Hematopoietic multipotent progenitor cell treated with erythropoietin and hydrocortisone succinate and interleukin-3 and kit ligand, for 17 days (in vitro differentiated cells): ENCODE results near the gene PNPLA6.
"Not testable (repeated sequence)": the region's sequence is repeated elsewhere in the genome, so short reads cannot be mapped to it uniquely, and the experiment has no call there.

ENCODE experiments used
- DNase-seq: peaks from one replicate; pipeline ENCODE4 v3.0.0-alpha.2; 2015; ENCODE audit warnings: low spot score

PNPLA6 gene

DNA sequence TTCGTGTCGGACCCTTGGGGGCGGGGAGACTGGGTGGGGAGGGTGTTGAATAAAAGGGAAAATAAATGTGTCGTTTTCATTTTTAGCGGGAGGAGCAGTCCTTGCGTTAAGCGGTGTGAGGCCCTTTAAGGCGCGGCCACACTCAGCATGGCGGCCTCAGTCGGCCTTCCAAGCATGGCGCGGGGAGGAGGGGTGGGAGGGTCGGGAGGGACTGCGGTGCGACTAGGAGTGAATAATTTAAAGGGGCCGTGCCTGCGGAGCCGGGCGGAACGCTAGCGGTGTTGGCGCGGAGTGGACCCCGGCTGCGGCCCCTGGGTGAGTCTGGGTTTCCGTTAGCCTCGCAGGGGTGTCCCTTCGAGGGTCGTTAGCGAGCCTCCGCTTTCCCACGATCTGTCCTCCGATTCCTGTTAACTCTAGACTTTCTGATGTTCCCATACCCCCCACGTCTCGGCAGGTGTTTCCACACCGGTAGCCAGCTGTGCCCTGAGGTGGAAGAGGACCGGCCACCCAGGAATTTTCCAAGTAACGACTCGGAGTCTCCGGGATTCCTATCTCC lies 1.5 kb upstream of the PNPLA6 start:
- DNase-seq: peak; percentile 82

DNA sequence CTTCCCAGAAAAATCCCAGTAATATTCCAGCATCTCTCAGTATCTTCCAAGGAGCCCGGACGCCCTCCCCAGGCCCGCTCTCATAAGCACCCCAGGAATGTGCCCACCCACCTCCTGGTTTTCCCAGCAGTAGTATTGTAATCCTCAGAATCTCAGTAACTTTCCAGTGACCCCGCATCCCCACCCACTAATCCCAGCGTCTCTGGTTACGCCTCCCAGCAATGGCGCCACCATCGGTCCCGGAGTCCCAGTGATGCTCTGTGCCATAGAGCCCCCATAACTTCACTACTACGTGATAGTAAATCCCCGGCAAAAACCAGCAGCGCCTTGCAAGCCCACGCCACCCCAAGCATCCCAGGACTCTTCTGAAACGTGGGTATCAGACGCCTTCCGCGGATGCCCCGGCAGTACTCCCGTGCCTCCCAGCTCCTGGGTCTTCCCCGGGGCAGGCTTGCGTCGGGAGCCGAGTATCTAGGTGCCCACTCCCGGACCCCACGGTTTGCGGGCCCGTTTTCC lies 928 bp upstream of the PNPLA6 start:
- DNase-seq: peak; percentile 20

DNA sequence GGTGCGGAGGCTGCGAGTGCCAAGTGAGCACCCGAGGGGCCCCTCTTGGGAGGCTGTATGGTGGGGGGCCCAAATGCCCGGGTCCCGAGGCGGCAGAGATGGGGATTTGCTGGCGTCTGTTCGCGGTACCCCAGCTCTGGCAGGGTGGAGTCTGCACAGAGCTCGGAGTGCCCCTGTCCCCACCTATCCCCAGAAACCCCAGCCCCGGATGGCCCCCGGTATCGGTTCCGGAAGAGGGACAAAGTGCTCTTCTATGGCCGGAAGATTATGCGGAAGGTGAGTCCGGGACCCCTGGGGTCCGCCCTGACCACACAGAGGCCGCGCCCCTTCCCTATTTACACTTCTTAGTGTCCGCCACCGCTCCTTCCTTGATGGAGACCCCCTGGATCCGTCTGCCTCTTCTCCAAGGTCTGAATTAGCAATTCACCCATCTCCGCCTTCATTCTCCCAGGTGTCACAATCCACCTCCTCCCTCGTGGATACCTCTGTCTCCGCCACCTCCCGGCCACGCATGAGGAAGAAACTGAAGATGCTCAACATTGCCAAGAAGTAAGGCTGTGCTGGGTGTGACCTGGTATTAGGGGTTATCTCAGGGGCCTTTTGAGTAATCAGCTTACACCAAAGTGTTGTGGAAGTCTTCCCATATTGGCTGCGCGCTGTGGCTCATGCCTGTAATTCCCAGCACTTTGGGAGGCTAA lies 630 bp downstream of the PNPLA6 start:
- peak; percentile 78 for DNase-seq

DNA sequence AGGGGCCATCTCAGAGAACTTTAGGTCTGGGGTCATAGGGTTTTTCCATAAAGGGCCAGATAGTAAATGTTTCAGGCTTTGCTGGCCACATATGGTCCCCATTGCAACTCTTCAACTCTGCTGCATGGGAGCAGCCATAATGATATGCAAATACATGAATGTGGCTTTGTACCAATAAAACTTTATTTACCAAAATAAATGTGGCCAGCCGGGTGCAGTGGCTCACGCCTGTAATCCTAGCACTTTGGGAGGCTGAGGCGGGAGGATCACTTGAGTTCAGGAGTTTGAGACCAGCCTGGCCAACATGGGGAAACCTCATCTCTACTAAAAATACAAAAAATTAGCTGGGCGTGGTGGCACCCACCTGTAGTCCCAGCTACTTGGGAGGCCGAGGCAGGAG lies 3.5 kb downstream of the PNPLA6 start:
- DNase-seq: not testable (repeated sequence)

DNA sequence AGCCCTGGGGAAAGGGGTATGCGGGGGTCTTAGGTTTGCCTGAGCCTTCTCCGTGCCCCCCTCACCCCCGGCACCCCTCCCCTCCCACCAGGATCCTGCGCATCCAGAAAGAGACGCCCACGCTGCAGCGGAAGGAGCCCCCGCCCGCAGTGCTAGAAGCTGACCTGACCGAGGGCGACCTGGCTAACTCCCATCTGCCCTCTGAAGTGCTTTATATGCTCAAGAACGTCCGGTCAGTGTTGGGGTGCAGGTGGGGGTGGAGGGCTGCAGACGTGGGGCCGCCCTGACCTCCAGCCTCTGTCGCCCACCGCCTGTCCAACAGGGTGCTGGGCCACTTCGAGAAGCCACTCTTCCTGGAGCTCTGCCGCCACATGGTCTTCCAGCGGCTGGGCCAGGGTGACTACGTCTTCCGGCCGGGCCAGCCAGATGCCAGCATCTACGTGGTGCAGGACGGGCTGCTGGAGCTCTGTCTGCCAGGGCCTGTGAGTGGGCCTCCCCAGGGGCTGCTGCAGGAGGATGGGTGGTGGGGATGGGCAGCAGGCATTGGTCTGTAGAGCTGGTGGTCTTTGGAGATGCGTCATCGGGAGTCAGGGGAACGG lies 4.4 kb downstream of the PNPLA6 start:
- no peak for DNase-seq

DNA sequence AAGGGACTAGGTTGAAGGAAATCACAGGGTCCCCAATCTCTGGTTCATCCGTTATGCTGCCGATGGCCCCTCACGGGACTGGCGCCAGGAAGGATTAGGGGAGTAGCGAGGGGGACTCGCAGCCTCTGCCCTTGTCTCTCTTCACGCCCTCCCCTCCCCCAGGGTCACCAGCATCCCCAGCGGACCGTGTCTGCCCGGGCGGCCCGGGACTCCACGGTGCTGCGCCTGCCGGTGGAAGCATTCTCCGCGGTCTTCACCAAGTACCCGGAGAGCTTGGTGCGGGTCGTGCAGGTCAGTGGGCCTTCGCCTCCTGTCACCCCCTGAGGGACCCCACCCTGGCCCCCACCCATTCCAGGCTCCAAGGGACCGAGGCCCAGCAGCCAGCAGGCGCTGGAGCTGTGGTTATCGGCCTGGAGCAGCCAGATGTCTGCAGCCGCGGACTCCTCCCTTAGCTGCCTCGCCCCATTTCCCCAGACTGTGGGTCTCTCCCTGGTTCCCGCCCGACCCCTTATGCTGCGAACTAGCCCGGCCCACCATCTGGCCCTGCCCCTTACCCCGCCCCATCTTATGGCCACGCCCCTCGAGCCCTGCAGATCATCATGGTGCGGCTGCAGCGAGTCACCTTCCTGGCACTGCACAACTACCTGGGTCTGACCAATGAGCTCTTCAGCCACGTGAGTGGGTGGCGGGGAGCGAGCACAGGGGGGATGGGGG lies 5.4 kb downstream of the PNPLA6 start:
- peak; percentile 80 for DNase-seq

DNA sequence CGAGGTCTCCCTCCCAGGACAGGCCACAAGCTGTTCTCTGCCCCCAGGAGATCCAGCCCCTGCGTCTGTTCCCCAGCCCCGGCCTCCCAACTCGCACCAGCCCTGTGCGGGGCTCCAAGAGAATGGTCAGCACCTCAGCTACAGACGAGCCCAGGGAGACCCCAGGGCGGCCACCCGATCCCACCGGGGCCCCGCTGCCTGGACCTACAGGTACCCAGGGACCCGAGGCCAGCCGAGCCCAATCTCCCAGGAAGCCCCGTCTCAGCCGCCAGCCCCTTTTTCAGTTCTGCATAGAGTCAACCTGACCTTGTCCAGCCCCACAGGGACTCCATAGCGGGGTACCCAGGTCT lies 5.9 kb downstream of the PNPLA6 start:
- DNase-seq: no peak

DNA sequence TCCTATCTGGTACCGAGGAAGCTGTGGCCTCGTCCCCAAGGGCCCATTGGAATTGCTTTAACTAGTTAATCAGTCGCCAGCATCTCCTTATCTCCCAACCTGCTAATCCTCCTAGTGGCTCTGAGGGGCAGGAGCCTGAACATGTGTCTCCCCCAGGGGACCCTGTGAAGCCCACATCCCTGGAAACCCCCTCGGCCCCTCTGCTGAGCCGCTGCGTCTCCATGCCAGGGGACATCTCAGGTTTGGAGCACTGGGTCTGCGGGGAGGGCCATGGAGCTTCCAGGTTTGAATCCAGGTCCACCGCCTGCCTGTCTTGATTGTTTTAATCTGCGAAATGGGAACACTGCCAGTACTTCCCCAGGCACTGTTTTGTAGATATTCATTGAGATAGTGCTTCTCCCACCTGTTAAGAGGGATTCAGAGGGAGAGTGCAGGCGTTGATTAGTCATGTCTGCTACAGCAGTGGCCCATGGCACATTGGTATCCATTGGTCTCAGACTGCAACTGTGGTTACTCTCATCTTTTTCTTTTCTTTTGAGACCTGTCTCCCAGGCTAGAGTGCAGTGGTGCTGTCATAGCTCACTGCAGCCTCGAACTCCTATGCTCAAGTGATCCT lies 6.4 kb downstream of the PNPLA6 start:
- DNase-seq: no peak

DNA sequence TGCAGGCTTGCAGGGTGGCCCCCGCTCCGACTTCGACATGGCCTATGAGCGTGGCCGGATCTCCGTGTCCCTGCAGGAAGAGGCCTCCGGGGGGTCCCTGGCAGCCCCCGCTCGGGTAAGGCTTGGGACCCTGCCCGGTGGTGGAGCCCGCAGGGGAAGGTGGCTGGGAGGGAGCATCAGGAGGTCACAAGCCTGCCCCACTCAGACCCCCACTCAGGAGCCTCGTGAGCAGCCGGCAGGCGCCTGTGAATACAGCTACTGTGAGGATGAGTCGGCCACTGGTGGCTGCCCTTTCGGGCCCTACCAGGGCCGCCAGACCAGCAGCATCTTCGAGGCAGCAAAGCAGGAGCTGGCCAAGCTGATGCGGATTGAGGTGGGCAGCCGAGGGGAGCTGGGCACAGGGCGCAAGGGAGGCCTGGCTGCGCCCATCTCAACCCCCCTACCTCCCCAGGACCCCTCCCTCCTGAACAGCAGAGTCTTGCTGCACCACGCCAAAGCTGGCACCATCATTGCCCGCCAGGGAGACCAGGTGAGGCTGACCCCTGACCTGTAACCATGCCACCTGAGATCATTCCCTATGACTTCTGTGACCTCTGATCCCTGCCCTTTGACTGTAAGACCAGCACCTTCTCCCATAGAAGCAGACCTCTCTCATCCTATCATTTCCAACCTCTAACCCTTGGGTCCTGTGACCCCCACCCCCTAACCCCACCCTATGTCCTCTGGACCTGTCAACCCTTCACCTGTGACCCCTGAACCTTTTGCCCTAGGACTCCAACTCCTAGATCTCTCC lies 7.2 kb downstream of the PNPLA6 start:
- DNase-seq: no peak

DNA sequence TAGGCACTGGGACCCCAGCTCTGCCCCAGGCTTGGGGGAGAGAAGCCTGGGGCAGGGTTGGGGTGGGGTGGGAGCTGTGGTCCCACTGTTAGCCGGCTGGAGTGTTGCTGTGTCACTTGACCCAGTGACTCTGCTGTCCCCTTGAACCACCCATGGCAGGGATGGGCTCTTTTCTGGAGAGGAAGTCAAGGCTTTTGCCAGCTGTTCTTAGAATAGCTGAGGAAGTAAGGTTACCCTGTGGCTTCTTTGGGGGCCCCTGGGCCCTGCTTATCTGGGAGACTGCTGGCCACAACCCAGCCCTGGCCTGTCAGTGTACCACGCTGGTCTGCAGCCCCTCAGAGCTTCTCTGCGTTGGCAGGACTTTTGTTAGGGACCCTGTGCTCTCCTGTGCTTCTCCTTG lies 9.1 kb downstream of the PNPLA6 start:
- no peak for DNase-seq

DNA sequence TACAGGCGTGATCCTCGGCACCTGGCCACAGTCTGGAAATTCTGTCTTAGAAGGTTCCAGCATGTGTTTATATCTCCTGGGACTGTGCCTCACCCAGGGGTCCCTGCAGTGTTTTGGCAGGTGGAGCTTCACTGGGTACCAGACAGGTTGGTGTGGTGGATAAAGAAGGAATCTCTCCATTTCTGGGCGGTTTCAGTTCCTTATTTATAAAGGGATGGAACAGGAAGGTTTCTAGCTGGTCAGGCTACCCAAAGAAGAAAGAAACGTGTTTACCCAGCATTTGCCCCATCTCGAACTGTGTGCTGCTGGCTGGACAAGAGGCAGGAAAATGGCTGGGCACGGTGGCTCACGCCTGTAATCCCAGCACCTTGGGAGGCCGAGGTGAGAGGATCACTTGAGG lies 9.8 kb downstream of the PNPLA6 start:
- DNase-seq: no peak

DNA sequence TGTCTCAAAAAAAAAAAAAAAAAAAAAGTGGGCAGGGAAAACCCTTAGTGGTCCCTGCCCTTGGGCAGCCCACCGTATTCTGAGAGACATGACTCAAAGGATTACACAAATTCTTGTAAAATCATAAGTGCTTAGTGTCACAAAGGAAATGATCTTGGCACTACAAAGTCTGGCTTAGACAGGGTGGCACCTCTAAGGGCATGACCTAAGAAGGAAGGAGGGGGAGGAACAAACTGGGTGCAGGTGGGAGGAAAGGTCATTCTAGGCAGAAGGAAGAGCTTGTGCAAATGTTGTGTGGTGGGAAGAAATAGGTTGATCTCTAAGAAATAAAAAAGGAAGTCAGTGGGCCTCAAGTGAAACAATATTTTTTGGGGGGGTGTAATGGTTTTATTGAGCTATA lies 10.4 kb downstream of the PNPLA6 start:
- DNase-seq: no peak

DNA sequence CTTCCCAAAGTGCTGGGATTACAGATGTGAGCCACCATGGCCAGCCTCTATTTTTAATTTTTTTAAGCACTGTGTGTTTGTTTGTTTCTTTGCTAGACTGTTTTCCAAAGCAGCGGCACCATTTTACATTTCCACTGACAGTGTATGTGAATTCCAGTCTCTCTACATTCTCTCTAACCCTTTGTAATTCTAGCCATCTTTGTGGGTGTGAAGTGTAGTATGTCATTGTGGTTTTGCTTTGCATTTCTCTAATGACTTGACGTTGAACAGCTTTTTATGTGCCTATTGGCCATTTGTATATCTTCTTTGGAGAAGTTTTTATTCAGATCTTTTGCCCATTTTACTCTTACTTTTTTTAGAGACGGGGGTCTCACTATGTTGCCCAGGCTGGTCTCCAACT lies 11.6 kb downstream of the PNPLA6 start:
- no peak for DNase-seq

DNA sequence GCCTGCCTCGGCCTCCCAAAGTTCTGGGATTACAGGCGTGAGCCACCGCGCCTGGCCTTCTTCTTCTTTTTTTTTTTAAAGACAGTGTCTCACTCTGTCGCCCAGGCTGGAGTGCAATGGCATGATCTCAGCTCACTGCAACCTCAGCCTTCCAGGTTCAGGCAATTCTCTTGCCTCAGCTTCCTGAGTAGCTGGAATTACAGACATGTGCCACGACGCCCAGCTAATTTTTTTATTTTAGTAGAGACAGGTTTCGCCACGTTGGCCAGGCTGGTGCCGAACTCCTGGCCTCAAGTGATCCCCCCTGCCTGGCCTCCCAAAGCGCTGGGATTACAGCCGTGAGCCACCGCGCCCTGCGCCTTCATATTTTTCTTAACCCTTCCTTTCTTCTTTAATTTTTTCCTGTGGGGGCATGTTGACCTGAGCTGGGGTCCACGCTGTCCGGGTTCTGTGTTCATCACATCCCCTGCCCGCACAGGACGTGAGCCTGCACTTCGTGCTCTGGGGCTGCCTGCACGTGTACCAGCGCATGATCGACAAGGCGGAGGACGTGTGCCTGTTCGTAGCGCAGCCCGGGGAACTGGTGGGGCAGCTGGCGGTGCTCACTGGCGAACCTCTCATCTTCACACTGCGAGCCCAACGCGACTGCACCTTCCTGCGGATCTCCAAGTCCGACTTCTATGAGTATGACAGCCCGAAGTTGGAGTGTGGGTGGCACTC lies 14.1 kb downstream of the PNPLA6 start:
- DNase-seq: no peak

DNA sequence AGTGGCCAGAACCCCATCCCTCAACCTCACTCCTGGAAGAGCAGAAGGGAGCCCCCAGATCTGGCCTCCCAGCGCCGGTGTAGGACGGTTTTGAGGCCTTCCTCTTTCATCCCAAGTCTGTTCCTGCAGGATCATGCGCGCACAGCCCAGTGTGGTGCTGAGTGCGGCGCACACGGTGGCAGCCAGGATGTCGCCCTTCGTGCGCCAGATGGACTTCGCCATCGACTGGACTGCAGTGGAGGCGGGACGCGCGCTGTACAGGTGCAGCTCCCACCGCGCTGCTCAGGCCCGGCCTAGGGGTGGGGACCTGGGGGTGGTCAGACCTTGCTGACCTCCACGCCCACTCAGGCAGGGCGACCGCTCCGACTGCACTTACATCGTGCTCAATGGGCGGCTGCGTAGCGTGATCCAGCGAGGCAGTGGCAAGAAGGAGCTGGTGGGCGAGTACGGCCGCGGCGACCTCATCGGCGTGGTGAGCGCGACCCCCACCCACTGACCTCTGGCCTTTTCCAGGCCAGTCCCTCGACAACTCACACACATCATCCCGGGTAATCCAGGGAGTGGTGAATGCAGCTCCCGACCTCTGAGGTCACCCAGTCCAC lies 14.8 kb downstream of the PNPLA6 start:
- DNase-seq: no peak

DNA sequence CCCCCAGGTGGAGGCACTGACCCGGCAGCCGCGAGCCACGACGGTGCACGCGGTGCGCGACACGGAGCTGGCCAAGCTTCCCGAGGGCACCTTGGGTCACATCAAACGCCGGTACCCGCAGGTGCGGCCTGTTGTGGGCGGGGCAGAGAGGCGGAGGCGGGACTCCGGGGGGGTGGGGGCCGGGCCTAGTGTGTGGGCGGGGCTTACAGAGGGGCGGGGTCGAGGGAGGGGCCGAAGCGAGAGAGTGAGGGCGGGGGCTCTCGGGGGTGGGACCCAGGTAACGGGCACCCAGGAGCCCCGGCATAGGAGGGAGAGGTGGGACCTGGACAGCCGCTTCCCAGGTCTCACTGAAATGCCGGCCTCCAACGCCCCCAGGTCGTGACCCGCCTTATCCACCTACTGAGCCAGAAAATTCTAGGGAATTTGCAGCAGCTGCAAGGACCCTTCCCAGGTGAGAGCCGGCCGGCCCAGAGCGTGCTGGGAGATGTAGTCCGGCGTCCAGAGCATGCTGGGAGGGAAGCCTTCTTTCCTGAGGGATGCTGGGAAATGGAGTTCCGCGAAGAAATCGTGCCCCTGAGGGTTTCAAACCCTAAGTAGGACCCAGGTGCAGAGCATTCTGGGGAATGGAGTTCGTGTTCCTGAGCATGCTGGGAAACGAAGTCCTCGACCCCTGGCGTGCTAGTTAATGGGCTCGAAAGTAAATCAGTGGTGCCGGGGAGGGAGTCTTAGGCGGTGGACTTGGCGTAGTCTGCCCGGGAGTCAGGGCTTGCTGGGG lies 15.7 kb downstream of the PNPLA6 start:
- no peak for DNase-seq

DNA sequence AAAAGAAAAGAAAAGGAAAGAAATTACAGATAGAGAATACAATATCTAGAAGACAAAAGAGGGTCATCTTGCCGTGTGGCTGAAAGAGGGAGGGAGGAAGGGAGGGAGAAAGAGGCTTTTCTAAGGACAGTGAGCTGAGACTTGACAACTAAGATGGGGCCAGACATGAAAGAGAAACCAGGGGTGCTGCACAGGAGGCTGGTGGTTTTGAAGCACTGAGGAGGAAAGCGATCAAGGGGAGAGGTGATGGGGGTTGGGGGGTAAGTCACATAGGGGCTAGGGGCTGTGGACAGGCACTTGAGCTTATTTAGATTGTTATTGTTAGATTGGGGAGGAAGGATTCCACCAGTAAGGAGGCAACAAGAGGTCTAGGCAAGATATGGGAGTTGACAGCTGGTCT lies 17.3 kb downstream of the PNPLA6 start:
- no peak for DNase-seq

DNA sequence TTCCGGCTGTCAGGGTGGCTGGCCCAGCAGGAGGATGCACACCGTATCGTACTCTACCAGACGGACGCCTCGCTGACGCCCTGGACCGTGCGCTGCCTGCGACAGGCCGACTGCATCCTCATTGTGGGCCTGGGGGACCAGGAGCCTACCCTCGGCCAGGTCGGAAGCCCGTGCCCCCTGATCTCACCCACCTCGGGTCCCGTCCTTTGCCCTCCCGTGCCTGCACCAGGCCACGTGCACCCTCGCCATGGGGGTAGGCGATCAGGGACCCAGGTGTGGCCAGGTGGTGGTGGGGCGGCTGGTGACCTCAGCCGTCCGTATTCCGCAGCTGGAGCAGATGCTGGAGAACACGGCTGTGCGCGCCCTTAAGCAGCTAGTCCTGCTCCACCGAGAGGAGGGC lies 19.0 kb downstream of the PNPLA6 start:
- DNase-seq: no peak

DNA sequence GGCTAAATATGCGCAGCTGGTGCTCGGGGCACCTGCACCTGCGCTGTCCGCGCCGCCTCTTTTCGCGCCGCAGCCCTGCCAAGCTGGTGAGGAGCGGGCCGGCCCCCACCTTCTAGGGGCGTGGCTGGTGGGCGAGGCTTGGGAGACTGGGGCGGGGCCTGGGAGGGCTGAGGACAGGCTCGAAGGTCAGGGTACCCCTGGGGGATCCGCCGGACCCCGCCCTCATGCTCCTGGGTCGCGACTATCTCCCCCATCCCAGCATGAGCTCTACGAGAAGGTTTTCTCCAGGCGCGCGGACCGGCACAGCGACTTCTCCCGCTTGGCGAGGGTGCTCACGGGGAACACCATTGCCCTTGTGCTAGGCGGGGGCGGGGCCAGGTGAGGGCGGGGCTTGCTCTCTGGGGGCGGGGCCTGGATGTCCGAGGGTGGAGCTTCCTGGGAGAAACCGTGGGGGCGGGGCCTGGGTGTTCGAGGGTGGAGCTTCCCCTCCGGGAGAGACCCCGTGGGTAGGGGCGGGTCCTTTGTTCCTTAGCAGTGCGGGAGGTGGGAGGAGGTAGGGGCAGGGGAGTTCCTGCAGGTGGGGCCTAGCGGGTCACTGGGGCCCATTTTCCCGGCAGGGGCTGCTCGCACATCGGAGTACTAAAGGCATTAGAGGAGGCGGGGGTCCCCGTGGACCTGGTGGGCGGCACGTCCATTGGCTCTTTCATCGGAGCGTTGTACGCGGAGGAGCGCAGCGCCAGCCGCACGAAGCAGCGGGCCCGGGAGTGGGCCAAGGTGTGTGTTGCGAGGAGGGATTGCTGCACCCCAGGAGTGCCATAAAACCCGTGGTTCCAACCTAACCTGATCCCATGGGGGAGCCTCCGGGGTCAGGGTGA lies 19.7 kb downstream of the PNPLA6 start:
- DNase-seq: peak; percentile 16
